ENCODE measurements around the gene TAS2R46. TPM values are rescaled to one million over a fixed set of nuclear protein-coding genes. Genes with fewer than 3 reads are reported as not detected.

TAS2R46 gene
- polyA plus RNA-seq, 1 donor from 2014 or later, result not detected

GRCh38 chr12:11014234-11014633, 47.9 kb downstream of the TAS2R46 start:
- Mint-ChIP-seq H3K27ac (no peak overlapping the region), H3K36me3 (peaks cover 13% of the 10 kb centered on the region), H3K9me3 (no peaks in the 10 kb centered on the region), H3K4me3 (no peak overlapping the region), H3K27me3 (no peaks in the 10 kb centered on the region), H3K4me1 (peaks cover 1 to 11% (median 2%) of the 10 kb centered on the region in 3 donors)

Other genes with a start within 250 kb of the TAS2R46 start
- gene TAS2R10, start 235.9 kb downstream of the TAS2R46 start, polyA plus RNA-seq, result not detected
- 3.5 TPM for gene PRR4, start 212.8 kb downstream of the TAS2R46 start, polyA plus RNA-seq
- gene PRH1, start 178.0 kb downstream of the TAS2R46 start, polyA plus RNA-seq, result 15.1 TPM
- gene TAS2R13, start 152.7 kb downstream of the TAS2R46 start, polyA plus RNA-seq, result not detected
- not detected for gene PRH2, start 133.1 kb downstream of the TAS2R46 start, polyA plus RNA-seq
- gene TAS2R14, start 123.0 kb downstream of the TAS2R46 start, polyA plus RNA-seq, result 1.0 TPM
- gene TAS2R50, start 75.4 kb downstream of the TAS2R46 start, polyA plus RNA-seq, result not detected
- not detected for gene TAS2R20, start 64.0 kb downstream of the TAS2R46 start, polyA plus RNA-seq
- gene TAS2R19, start 39.7 kb downstream of the TAS2R46 start, polyA plus RNA-seq, result not detected
- not detected for gene TAS2R31, start 30.9 kb downstream of the TAS2R46 start, polyA plus RNA-seq
- gene TAS2R43, start 30.0 kb upstream of the TAS2R46 start, polyA plus RNA-seq, result not detected
- gene TAS2R30, start 72.3 kb upstream of the TAS2R46 start, polyA plus RNA-seq, result 0.13 TPM
- 6.1 TPM for gene SMIM10L1, start 108.9 kb upstream of the TAS2R46 start, polyA plus RNA-seq
- not detected for gene TAS2R42, start 124.6 kb upstream of the TAS2R46 start, polyA plus RNA-seq
- gene PRB3, start 207.4 kb upstream of the TAS2R46 start, polyA plus RNA-seq, result not detected
- not detected for gene PRB4, start 248.1 kb upstream of the TAS2R46 start, polyA plus RNA-seq

Data from IgD-negative memory B cell (primary cell).